ENCODE measurements around the gene NFIA.
A peak's percentile ranks its signal among the peaks of the same experiment; 100 is the strongest.

The NFIA gene

DNA sequence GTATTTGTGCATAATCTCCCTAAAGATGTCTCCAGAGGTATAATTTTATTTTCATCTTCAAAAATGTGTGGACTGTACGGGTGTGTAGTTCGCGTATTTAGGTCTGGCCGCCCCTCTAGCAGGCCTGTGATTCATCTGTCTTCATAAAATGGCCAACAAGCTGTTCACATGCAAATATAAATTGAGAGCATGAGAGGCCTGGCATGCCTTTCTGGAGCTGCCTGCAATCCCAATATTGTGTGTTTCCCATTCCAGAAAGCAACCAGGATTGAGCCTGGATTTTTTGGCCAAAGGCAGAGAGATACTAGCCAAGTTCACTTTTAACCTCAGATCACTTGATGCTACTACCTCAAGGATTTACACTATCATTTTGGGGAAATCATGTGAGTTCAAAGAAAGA is 197.2 kb downstream of the NFIA start:
- no peaks in the 10 kb centered on the region for H3K9me3 ChIP-seq (ENCODE audit: control insufficient read depth, low read length)
- no peak overlapping the region for H4K91ac ChIP-seq (ENCODE audit: low read length)
- H2BK5ac ChIP-seq (ENCODE audit: low read depth, low read length, poor library complexity, severe bottlenecking), result no peak overlapping the region
- H3K14ac ChIP-seq (ENCODE audit: low read length in 2 of 2), result no peak overlapping the region
- H3K4ac ChIP-seq (ENCODE audit: low read depth in 1 of 2, low read length in 2 of 2), result no peak overlapping the region
- H2BK120ac ChIP-seq (ENCODE audit: low read depth, low read length), result no peak overlapping the region
- H2AFZ ChIP-seq (ENCODE audit: low read depth, low read length), result no peak overlapping the region
- H2BK12ac ChIP-seq (ENCODE audit: low read length in 2 of 2), result no peak overlapping the region
- H3K23ac ChIP-seq (ENCODE audit: low read length in 2 of 2), result no peak overlapping the region
- H3K36me3 ChIP-seq (ENCODE audit: control insufficient read depth in 1 of 2, insufficient read depth in 2 of 2, low read depth in 1 of 2, low read length in 2 of 2), result no peaks in the 10 kb centered on the region
- WGBS, result 78% methylated on average over 4 of the region's 4 CpGs
- H3K18ac ChIP-seq (ENCODE audit: low read depth in 1 of 2, low read length in 2 of 2), result no peak overlapping the region
- DNase-seq, result no peak
- H3K27me3 ChIP-seq (ENCODE audit: control insufficient read depth in 1 of 2, insufficient read depth in 1 of 2, low read length in 2 of 2), result no peaks in the 10 kb centered on the region
- no peaks in the 10 kb centered on the region for H3K79me1 ChIP-seq (replicated peaks; ENCODE audit: low read length, poor library complexity, severe bottlenecking)
- H3K4me1 ChIP-seq (ENCODE audit: control insufficient read depth, insufficient read depth, low read depth, low read length), result no peaks in the 10 kb centered on the region
- H3K4me2 ChIP-seq (ENCODE audit: low read length, poor library complexity, severe bottlenecking), result no peak overlapping the region
- no peak overlapping the region for H2BK15ac ChIP-seq (ENCODE audit: low read depth, poor library complexity, severe bottlenecking)
- peak overlapping the region in 1 of 2 experiments; percentile 21 for H3K4me3 ChIP-seq (ENCODE audit: insufficient read depth in 1 of 2, low read depth in 1 of 2, low read length in 2 of 2)
- H4K8ac ChIP-seq (ENCODE audit: low read length), result no peak overlapping the region
- no peak overlapping the region for H3K27ac ChIP-seq (ENCODE audit: low read length, poor library complexity, severe bottlenecking)
- H2AK5ac ChIP-seq (ENCODE audit: low read length, severe bottlenecking), result no peak overlapping the region
- H3K9ac ChIP-seq (ENCODE audit: low read length), result peak overlapping the region; percentile 17

DNA sequence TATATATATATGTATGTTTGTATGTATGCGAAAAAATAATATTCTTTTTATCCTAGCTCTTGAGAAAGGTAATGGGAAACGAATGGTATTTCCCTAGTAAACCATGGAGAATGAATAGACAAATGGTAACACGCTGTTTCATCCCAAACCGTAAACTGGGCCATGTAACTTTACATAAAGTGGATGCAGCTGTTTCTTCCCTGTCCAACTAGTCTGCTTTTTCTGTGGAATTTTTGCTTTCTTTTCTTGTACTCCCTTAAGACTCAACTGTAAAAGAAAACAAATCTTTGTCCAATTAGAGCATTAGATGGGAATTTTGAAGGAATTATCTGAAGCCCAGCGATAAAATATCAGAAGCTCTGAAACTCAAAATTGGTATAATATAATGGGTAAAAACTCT is 198.1 kb downstream of the NFIA start:
- WGBS, result 96% methylated on average over 4 of the region's 5 CpGs

DNA sequence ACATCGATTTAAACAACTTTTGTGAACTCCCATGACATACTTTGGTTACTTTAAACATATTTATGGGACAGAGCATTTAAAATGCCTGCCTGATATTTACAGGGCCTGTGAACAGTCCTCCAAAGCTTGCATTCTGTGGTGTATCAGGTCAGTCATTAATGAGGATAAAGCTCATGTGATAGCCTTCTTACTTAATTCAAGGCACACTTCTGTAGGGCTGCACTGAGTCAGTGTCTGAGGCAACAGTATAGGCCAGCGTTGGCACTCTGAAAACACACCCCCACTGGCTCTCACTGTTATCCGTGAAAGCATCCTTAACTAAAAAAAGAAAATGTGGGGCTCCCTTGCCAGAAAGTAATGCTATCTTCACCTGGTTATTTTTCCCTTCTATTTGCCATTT is 200.0 kb downstream of the NFIA start:
- H2BK5ac ChIP-seq (ENCODE audit: low read depth, low read length, poor library complexity, severe bottlenecking), result no peak overlapping the region
- H2AFZ ChIP-seq (ENCODE audit: low read depth, low read length), result no peak overlapping the region
- H3K14ac ChIP-seq (ENCODE audit: low read length in 2 of 2), result no peak overlapping the region
- no peak overlapping the region for H3K4me3 ChIP-seq (ENCODE audit: insufficient read depth in 1 of 2, low read depth in 1 of 2, low read length in 2 of 2)
- no peak overlapping the region for H4K91ac ChIP-seq (ENCODE audit: low read length)
- no peak overlapping the region for H3K4ac ChIP-seq (ENCODE audit: low read depth in 1 of 2, low read length in 2 of 2)
- no peak overlapping the region for H4K8ac ChIP-seq (ENCODE audit: low read length)
- no peak overlapping the region for H2BK15ac ChIP-seq (ENCODE audit: low read depth, poor library complexity, severe bottlenecking)
- no peak overlapping the region for H2AK5ac ChIP-seq (ENCODE audit: low read length, severe bottlenecking)
- H3K27me3 ChIP-seq (ENCODE audit: control insufficient read depth in 1 of 2, insufficient read depth in 1 of 2, low read length in 2 of 2), result no peaks in the 10 kb centered on the region
- peaks cover under 1% of the 10 kb centered on the region for H3K4me1 ChIP-seq (ENCODE audit: control insufficient read depth, insufficient read depth, low read depth, low read length)
- no peaks in the 10 kb centered on the region for H3K36me3 ChIP-seq (ENCODE audit: control insufficient read depth in 1 of 2, insufficient read depth in 2 of 2, low read depth in 1 of 2, low read length in 2 of 2)
- no peak for DNase-seq
- no peak overlapping the region for H2BK12ac ChIP-seq (ENCODE audit: low read length in 2 of 2)
- H3K23ac ChIP-seq (ENCODE audit: low read length in 2 of 2), result no peak overlapping the region
- H2BK120ac ChIP-seq (ENCODE audit: low read depth, low read length), result no peak overlapping the region
- no peak overlapping the region for H3K9ac ChIP-seq (ENCODE audit: low read length)
- H3K18ac ChIP-seq (ENCODE audit: low read depth in 1 of 2, low read length in 2 of 2), result no peak overlapping the region
- no peak overlapping the region for H3K27ac ChIP-seq (ENCODE audit: low read length, poor library complexity, severe bottlenecking)
- 88% methylated on average over 2 of the region's 3 CpGs for whole genome bisulfite sequencing
- no peaks in the 10 kb centered on the region for H3K9me3 ChIP-seq (ENCODE audit: control insufficient read depth, low read length)
- no peaks in the 10 kb centered on the region for H3K79me1 ChIP-seq (replicated peaks; ENCODE audit: low read length, poor library complexity, severe bottlenecking)
- H3K4me2 ChIP-seq (ENCODE audit: low read length, poor library complexity, severe bottlenecking), result no peak overlapping the region

More for the DNA sequence above, 198.1 kb downstream of the NFIA start:
- no peak overlapping the region for H3K18ac ChIP-seq (ENCODE audit: low read depth in 1 of 2, low read length in 2 of 2)
- no peak overlapping the region for H3K4ac ChIP-seq (ENCODE audit: low read depth in 1 of 2, low read length in 2 of 2)
- no peak overlapping the region for H2BK5ac ChIP-seq (ENCODE audit: low read depth, low read length, poor library complexity, severe bottlenecking)
- H2BK15ac ChIP-seq (ENCODE audit: low read depth, poor library complexity, severe bottlenecking), result no peak overlapping the region
- H2AK5ac ChIP-seq (ENCODE audit: low read length, severe bottlenecking), result no peak overlapping the region
- no peaks in the 10 kb centered on the region for H3K4me1 ChIP-seq (ENCODE audit: control insufficient read depth, insufficient read depth, low read depth, low read length)
- H3K9ac ChIP-seq (ENCODE audit: low read length), result peak overlapping the region; percentile 17
- H2BK120ac ChIP-seq (ENCODE audit: low read depth, low read length), result no peak overlapping the region
- H3K27ac ChIP-seq (ENCODE audit: low read length, poor library complexity, severe bottlenecking), result no peak overlapping the region
- H3K23ac ChIP-seq (ENCODE audit: low read length in 2 of 2), result no peak overlapping the region
- no peak for DNase-seq
- H3K4me2 ChIP-seq (ENCODE audit: low read length, poor library complexity, severe bottlenecking), result no peak overlapping the region
- H2AFZ ChIP-seq (ENCODE audit: low read depth, low read length), result no peak overlapping the region
- H3K27me3 ChIP-seq (ENCODE audit: control insufficient read depth in 1 of 2, insufficient read depth in 1 of 2, low read length in 2 of 2), result no peaks in the 10 kb centered on the region
- H4K8ac ChIP-seq (ENCODE audit: low read length), result no peak overlapping the region
- no peak overlapping the region for H3K4me3 ChIP-seq (ENCODE audit: insufficient read depth in 1 of 2, low read depth in 1 of 2, low read length in 2 of 2)
- no peaks in the 10 kb centered on the region for H3K36me3 ChIP-seq (ENCODE audit: control insufficient read depth in 1 of 2, insufficient read depth in 2 of 2, low read depth in 1 of 2, low read length in 2 of 2)
- H2BK12ac ChIP-seq (ENCODE audit: low read length in 2 of 2), result no peak overlapping the region
- no peaks in the 10 kb centered on the region for H3K9me3 ChIP-seq (ENCODE audit: control insufficient read depth, low read length)
- H4K91ac ChIP-seq (ENCODE audit: low read length), result no peak overlapping the region
- H3K14ac ChIP-seq (ENCODE audit: low read length in 2 of 2), result no peak overlapping the region
- no peaks in the 10 kb centered on the region for H3K79me1 ChIP-seq (replicated peaks; ENCODE audit: low read length, poor library complexity, severe bottlenecking)

DNA sequence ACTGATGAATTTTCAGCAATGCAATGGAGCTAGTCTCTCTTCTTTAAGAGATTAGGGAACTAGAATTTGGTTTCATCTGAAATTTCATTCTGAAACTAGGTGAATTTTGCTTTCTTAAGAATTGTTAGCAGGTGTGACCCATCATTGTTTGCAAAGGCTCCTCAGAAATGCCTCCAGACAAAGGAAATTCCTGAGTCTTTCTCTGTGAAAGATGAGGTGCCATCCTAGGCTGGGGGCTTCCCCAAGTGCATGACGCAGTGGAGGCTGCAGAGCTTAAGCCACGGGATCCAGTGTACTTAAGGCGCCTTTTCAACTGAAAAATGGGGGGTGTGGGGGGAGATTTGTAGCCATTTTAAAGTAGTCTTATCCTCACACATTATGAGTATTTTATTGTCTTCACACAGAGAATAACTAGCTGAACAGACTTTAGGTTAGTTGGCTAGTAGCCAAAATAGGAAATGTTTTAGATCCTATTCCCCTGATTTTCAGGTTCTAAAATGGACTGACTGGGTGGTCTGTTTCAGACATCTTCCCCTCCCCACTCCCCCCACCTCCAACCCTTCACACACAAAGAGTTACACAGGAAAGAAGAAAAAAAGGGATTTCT is 202.0 kb downstream of the NFIA start:
- no peak overlapping the region for H2BK5ac ChIP-seq (ENCODE audit: low read depth, low read length, poor library complexity, severe bottlenecking)
- H3K27ac ChIP-seq (ENCODE audit: low read length, poor library complexity, severe bottlenecking), result no peak overlapping the region
- H3K4me2 ChIP-seq (ENCODE audit: low read length, poor library complexity, severe bottlenecking), result no peak overlapping the region
- H3K9me3 ChIP-seq (ENCODE audit: control insufficient read depth, low read length), result no peaks in the 10 kb centered on the region
- H2AFZ ChIP-seq (ENCODE audit: low read depth, low read length), result no peak overlapping the region
- H3K18ac ChIP-seq (ENCODE audit: low read depth in 1 of 2, low read length in 2 of 2), result no peak overlapping the region
- no peaks in the 10 kb centered on the region for H3K36me3 ChIP-seq (ENCODE audit: control insufficient read depth in 1 of 2, insufficient read depth in 2 of 2, low read depth in 1 of 2, low read length in 2 of 2)
- H3K27me3 ChIP-seq (ENCODE audit: control insufficient read depth in 1 of 2, insufficient read depth in 1 of 2, low read length in 2 of 2), result no peaks in the 10 kb centered on the region
- WGBS, result 80% methylated on average over 1 of the region's 3 CpGs
- H3K14ac ChIP-seq (ENCODE audit: low read length in 2 of 2), result no peak overlapping the region
- DNase-seq, result no peak
- no peak overlapping the region for H4K8ac ChIP-seq (ENCODE audit: low read length)
- H3K4ac ChIP-seq (ENCODE audit: low read depth in 1 of 2, low read length in 2 of 2), result no peak overlapping the region
- no peaks in the 10 kb centered on the region for H3K79me1 ChIP-seq (replicated peaks; ENCODE audit: low read length, poor library complexity, severe bottlenecking)
- H3K23ac ChIP-seq (ENCODE audit: low read length in 2 of 2), result no peak overlapping the region
- no peak overlapping the region for H2BK120ac ChIP-seq (ENCODE audit: low read depth, low read length)
- H4K91ac ChIP-seq (ENCODE audit: low read length), result no peak overlapping the region
- no peak overlapping the region for H3K4me3 ChIP-seq (ENCODE audit: insufficient read depth in 1 of 2, low read depth in 1 of 2, low read length in 2 of 2)
- H2AK5ac ChIP-seq (ENCODE audit: low read length, severe bottlenecking), result no peak overlapping the region
- no peak overlapping the region for H2BK15ac ChIP-seq (ENCODE audit: low read depth, poor library complexity, severe bottlenecking)
- H3K4me1 ChIP-seq (ENCODE audit: control insufficient read depth, insufficient read depth, low read depth, low read length), result peaks cover 1% of the 10 kb centered on the region
- H2BK12ac ChIP-seq (ENCODE audit: low read length in 2 of 2), result no peak overlapping the region
- no peak overlapping the region for H3K9ac ChIP-seq (ENCODE audit: low read length)

Data from mesenchymal stem cell (in vitro differentiated cells and primary cell).